ENCODE measurements around the gene FAF1.

DNA sequence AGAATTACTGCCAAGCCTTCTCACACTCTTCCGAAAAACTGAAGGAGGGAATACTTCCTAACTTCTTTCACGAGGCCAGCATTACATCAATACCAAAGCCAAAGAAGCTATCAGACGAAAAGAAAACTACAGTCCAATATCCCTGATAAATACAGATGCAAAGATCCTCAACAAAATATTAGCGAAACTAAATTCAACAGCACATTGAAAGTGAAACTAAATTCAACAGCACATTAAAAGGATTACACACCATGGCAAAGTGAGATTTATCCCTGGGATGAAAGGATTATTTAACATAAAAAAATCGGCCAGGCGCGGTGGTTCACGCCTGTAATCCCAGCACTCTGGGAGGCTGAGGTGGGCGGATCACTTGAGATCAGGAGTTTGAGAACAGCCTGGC is 176.8 kb downstream of the FAF1 start:
- TF ChIP-seq, protein P1, sequence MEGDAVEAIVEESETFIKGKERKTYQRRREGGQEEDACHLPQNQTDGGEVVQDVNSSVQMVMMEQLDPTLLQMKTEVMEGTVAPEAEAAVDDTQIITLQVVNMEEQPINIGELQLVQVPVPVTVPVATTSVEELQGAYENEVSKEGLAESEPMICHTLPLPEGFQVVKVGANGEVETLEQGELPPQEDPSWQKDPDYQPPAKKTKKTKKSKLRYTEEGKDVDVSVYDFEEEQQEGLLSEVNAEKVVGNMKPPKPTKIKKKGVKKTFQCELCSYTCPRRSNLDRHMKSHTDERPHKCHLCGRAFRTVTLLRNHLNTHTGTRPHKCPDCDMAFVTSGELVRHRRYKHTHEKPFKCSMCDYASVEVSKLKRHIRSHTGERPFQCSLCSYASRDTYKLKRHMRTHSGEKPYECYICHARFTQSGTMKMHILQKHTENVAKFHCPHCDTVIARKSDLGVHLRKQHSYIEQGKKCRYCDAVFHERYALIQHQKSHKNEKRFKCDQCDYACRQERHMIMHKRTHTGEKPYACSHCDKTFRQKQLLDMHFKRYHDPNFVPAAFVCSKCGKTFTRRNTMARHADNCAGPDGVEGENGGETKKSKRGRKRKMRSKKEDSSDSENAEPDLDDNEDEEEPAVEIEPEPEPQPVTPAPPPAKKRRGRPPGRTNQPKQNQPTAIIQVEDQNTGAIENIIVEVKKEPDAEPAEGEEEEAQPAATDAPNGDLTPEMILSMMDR (IDR thresholded peaks at IDR 0.05; ENCODE audit: insufficient read depth, low read length, poor library complexity, severe bottlenecking) = no peak
- TF ChIP-seq EZH2phosphoT487 (conservative IDR thresholded peaks at IDR 0.05; ENCODE audit: low read length) = no peak
